ENCODE data around the gene MYO15A.

DNA sequence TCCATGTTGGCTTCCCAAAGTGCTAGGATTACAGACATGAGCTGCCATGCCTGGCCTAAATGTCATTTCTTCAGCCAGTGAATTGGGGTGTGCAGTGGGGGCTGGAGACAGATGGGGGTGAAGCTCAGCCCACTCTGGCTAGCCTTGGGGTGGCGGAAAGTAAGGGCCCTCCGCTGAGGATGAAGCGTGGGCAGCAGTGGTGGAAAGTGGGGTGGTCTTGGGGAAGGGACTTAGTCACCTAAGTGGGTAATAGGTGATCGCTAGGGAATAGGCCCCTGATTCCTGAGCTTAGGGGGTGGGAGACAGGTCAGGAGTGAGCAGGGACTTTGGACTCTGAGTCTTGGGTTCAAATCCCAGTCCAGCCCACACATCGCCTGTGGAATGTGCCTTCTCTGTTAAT is 119.1 kb downstream of the MYO15A start:
- TF ChIP-seq, protein P1, sequence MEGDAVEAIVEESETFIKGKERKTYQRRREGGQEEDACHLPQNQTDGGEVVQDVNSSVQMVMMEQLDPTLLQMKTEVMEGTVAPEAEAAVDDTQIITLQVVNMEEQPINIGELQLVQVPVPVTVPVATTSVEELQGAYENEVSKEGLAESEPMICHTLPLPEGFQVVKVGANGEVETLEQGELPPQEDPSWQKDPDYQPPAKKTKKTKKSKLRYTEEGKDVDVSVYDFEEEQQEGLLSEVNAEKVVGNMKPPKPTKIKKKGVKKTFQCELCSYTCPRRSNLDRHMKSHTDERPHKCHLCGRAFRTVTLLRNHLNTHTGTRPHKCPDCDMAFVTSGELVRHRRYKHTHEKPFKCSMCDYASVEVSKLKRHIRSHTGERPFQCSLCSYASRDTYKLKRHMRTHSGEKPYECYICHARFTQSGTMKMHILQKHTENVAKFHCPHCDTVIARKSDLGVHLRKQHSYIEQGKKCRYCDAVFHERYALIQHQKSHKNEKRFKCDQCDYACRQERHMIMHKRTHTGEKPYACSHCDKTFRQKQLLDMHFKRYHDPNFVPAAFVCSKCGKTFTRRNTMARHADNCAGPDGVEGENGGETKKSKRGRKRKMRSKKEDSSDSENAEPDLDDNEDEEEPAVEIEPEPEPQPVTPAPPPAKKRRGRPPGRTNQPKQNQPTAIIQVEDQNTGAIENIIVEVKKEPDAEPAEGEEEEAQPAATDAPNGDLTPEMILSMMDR (IDR thresholded peaks at IDR 0.05 in 2 of 3, conservative IDR thresholded peaks at IDR 0.05 in 1 of 3; ENCODE audit: borderline replicate concordance in 1 of 3, insufficient read depth in 1 of 3, low read depth in 2 of 3, low read length in 2 of 3): no peak
- TF ChIP-seq POLR2A (IDR thresholded peaks at IDR 0.05; ENCODE audit: borderline replicate concordance, extremely low read depth, insufficient read depth, insufficient read length) (no peak), POLR2AphosphoS5 (IDR thresholded peaks at IDR 0.05; ENCODE audit: low read depth, low read length) (no peak), RAD21 (IDR thresholded peaks at IDR 0.05; ENCODE audit: low read depth) (no peak), YY1 (IDR thresholded peaks at IDR 0.05; ENCODE audit: extremely low read depth, insufficient replicate concordance, low read depth, low read length) (no peak), EZH2 (IDR thresholded peaks at IDR 0.05) (no peak), ELF1 (IDR thresholded peaks at IDR 0.05; ENCODE audit: borderline replicate concordance, low read depth) (no peak)
- TF ChIP-seq, protein P2, sequence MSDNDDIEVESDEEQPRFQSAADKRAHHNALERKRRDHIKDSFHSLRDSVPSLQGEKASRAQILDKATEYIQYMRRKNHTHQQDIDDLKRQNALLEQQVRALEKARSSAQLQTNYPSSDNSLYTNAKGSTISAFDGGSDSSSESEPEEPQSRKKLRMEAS (IDR thresholded peaks at IDR 0.05): no peak
- TF ChIP-seq, protein P3, sequence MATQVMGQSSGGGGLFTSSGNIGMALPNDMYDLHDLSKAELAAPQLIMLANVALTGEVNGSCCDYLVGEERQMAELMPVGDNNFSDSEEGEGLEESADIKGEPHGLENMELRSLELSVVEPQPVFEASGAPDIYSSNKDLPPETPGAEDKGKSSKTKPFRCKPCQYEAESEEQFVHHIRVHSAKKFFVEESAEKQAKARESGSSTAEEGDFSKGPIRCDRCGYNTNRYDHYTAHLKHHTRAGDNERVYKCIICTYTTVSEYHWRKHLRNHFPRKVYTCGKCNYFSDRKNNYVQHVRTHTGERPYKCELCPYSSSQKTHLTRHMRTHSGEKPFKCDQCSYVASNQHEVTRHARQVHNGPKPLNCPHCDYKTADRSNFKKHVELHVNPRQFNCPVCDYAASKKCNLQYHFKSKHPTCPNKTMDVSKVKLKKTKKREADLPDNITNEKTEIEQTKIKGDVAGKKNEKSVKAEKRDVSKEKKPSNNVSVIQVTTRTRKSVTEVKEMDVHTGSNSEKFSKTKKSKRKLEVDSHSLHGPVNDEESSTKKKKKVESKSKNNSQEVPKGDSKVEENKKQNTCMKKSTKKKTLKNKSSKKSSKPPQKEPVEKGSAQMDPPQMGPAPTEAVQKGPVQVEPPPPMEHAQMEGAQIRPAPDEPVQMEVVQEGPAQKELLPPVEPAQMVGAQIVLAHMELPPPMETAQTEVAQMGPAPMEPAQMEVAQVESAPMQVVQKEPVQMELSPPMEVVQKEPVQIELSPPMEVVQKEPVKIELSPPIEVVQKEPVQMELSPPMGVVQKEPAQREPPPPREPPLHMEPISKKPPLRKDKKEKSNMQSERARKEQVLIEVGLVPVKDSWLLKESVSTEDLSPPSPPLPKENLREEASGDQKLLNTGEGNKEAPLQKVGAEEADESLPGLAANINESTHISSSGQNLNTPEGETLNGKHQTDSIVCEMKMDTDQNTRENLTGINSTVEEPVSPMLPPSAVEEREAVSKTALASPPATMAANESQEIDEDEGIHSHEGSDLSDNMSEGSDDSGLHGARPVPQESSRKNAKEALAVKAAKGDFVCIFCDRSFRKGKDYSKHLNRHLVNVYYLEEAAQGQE (IDR thresholded peaks at IDR 0.05; ENCODE audit: low read depth): no peak

All from HCT116 (cell line).